Astrocyte of the cerebellum (primary cell): ENCODE measurements around the gene ELP1.
"Not testable (repeated sequence)": the region's sequence is repeated elsewhere in the genome, so short reads cannot be mapped to it uniquely, and the experiment has no call there.

Experiments used
- DNase-seq: peaks from one replicate; pipeline ENCODE4 v3.0.0-alpha.2; 2011; ENCODE audit warnings: low read depth
- H3K4me3 ChIP-seq: 2 replicates; pipeline ENCODE4 v1.5.1; 2011; ENCODE audit warnings: mild to moderate bottlenecking, low read depth, low read length, moderate library complexity
- CTCF ChIP-seq: IDR thresholded peaks from 2 replicates; pipeline ENCODE4 v1.5.1; 2012; ENCODE audit warnings: low read length, low read depth, moderate library complexity, mild to moderate bottlenecking; ENCODE audit errors: missing control alignments
- in situ Hi-C: cut with HindIII; loops from 2 replicates; pipeline ENCODE4 v1.10.0; 2017; ENCODE audit warnings: low sequenced_read_pairs

Gene ELP1

DNA sequence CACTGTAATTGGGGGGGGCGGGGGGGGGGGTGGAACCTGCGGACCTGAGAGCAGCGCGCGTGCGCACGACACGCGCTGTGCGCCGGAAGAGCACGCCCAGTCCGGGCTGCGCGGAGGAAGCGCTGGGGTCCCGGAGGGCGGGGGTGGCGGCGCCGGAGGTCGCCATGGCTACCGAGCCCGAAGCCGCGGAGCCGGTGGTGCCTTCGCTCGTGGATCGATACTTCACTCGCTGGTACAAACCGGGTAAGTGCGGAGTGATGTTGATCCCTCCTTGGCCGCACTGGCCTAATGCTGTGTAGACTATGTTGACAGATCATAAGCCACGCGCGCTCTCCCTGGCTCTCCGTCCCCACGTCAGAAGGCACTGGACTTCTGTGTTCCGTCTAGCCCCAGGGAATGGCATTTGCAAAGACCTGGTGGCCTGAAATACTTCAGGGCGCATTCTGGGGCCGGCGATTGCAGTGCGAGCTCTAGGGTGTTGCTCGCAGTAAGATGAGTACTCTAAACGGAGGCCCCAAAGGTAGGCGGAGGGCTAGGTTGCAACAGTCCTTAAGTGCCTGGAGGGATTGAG, 484 bp upstream of the ELP1 start, which contains the start of gene ABITRAM:
Gene ABITRAM, plus strand, starts transcription at position 78 of the 571 bp plus-strand sequence. Its CDS starts 87 bp downstream, at position 165.
- DNase-seq: peak; percentile 40

GRCh38 chr9:108933231-108933717, 650 bp downstream of the ELP1 start:
- in situ Hi-C loops: no loop called here
- no peak for TF ChIP-seq CTCF
- DNase-seq: no peak
- H3K4me3 ChIP-seq: peak overlapping the region; percentile 72

More for the DNA sequence above, 484 bp upstream of the ELP1 start, which contains the start of gene ABITRAM:
- in situ Hi-C loops: no loop called here
- no peak for TF ChIP-seq CTCF
- H3K4me3 ChIP-seq: peak within 1 kb of the TSS; percentile 72

- in situ Hi-C loops: no loop called here
- TF ChIP-seq CTCF: no peak
- no peak for DNase-seq
- no peak overlapping the region for H3K4me3 ChIP-seq
These were observed 5.5 kb downstream of the ELP1 start for GRCh38 chr9:108928386-108928785.

DNA sequence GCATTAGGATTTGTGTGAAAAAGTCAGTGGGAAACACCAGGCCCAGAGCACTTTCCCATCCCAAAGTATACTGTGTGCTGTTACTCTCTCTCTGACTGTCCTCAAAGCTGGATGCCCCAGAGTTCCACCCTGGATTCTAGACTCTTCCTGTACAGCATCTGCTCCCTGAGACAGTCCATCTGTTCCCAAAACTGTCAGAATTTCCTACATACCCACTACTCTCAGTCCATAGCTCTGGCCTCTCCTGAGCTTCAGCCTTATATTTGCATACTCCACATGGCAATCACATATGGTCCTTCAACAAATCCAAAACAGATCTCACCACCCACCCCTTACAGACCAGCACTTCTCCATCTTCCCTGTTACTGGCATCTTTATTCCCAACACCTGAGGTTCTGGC, 9.5 kb downstream of the ELP1 start:
- no peak for DNase-seq
- in situ Hi-C loops: no loop called here
- TF ChIP-seq CTCF: no peak
- no peak overlapping the region for H3K4me3 ChIP-seq

GRCh38 chr9:108921200-108921599, 12.7 kb downstream of the ELP1 start:
- no peak for TF ChIP-seq CTCF
- no peak overlapping the region for H3K4me3 ChIP-seq
- no peak for DNase-seq
- in situ Hi-C loops: no loop called here

- H3K4me3 ChIP-seq, DNase-seq, in situ Hi-C loops: not testable (repeated sequence)
These were observed 13.5 kb downstream of the ELP1 start for GRCh38 chr9:108920401-108920800.

GRCh38 chr9:108919517-108919916, 14.4 kb downstream of the ELP1 start:
- H3K4me3 ChIP-seq: no peak overlapping the region
- no peak for DNase-seq
- in situ Hi-C loops: no loop called here
- TF ChIP-seq CTCF: no peak
